Bronchial epithelial cell (primary cell): ENCODE results near the gene SOX10. TPM values are rescaled to one million over a fixed set of nuclear protein-coding genes. Genes with fewer than 3 reads are reported as not detected.

Source experiments
- DNase-seq: peaks from one replicate; pipeline ENCODE4 v3.0.0-alpha.2; 2010; ENCODE audit warnings: low read depth
- FAIRE-seq: peaks from 2 replicates; lab custom pipeline; 2011; peaks lifted over from hg19 to GRCh38; lab: Jason Lieb, UNC
- H3K27me3 ChIP-seq: 2 replicates; pipeline ENCODE4 v1.5.1; 2011; ENCODE audit warnings: low read length; ENCODE audit not compliant: control insufficient read depth, insufficient read depth
- H3K36me3 ChIP-seq: 2 replicates; pipeline ENCODE4 v1.5.1; 2011; ENCODE audit warnings: low read length; ENCODE audit not compliant: control insufficient read depth, insufficient read depth
- H3K4me3 ChIP-seq: 2 replicates; pipeline ENCODE4 v1.5.1; 2011; ENCODE audit warnings: mild to moderate bottlenecking, low read depth, low read length, control low read depth
- total RNA-seq: library from RNA; depleted of rRNA; stranded (reverse); fragments of >200 nt; gene quantifications from 2 replicates; pipeline ENCODE4 v1.2.1, GENCODE V29; 2014
- TF ChIP-seq, protein P1 (sequence below): IDR thresholded peaks from 2 replicates; pipeline ENCODE4 v1.5.1; 2011; ENCODE audit warnings: mild to moderate bottlenecking, moderate library complexity, low read length, control low read depth, inconsistent platforms; ENCODE audit not compliant: insufficient read depth, severe bottlenecking

SOX10 gene
- total RNA-seq, 1 donor from 2014 or later, result not detected

DNA sequence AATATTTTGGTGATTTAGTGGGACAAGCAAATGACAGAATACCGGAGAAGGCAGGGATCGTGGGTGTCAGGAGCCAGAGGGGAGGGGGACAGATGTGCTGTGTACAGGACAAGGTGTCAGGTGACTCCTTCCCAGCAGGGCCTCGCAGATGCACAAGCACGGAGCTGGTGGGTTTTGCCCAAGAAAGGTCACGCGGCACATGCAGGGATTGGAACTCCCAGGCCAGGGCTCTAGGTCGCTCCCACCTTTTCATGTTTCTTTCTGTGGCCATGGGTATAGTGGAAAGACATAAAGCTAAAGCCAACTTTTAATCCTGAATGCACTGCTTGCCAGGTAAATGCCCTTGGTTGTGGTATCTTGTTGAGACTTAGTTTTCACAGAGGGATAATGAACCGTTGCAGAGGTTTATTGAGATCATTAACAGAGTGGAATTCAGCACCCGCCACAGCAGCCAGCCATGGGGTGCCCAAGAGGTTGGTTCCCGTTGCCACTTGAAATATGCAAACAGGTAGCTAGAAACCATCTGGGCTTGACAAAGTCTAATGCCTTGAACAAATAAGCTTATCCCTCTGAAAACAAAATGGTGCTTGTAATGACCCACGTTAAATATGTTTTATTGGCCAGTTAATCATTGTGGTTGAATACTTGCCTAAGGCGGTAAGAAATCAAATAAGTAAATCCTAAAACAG lies 41.1 kb downstream of the SOX10 start:
- Histone ChIP-seq H3K27me3 (no peaks in the 10 kb centered on the region), H3K4me3 (no peak overlapping the region), H3K36me3 (peaks cover 37% of the 10 kb centered on the region)
- no peak for FAIRE-seq
- TF ChIP-seq, protein P1, sequence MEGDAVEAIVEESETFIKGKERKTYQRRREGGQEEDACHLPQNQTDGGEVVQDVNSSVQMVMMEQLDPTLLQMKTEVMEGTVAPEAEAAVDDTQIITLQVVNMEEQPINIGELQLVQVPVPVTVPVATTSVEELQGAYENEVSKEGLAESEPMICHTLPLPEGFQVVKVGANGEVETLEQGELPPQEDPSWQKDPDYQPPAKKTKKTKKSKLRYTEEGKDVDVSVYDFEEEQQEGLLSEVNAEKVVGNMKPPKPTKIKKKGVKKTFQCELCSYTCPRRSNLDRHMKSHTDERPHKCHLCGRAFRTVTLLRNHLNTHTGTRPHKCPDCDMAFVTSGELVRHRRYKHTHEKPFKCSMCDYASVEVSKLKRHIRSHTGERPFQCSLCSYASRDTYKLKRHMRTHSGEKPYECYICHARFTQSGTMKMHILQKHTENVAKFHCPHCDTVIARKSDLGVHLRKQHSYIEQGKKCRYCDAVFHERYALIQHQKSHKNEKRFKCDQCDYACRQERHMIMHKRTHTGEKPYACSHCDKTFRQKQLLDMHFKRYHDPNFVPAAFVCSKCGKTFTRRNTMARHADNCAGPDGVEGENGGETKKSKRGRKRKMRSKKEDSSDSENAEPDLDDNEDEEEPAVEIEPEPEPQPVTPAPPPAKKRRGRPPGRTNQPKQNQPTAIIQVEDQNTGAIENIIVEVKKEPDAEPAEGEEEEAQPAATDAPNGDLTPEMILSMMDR, result no peak
- no peak for DNase-seq

DNA sequence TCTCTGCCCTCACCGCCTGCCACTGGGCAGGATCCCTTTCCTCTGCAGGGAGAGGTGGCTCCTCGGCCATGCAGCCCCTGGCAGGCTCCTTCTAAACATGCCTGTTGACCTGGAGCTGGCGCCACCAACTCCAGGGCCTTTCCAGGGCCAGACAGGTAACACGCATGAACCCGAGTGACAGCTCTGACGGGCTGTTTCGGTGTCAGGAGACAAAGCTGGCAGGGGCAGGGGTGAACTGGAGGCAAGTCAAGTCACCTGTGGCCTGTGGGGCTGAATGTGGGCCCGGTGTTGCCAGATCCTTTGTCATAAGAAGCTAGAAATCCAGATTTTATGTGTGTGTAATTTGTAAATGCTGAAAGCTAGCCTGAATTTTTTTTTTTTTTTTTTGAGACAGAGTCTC lies 42.2 kb downstream of the SOX10 start:
- H3K27me3 ChIP-seq, result no peaks in the 10 kb centered on the region
- FAIRE-seq (no peak), DNase-seq (no peak)
- H3K4me3 ChIP-seq, result no peak overlapping the region
- TF ChIP-seq, protein P1, result no peak
- H3K36me3 ChIP-seq, result peaks cover 44% of the 10 kb centered on the region

DNA sequence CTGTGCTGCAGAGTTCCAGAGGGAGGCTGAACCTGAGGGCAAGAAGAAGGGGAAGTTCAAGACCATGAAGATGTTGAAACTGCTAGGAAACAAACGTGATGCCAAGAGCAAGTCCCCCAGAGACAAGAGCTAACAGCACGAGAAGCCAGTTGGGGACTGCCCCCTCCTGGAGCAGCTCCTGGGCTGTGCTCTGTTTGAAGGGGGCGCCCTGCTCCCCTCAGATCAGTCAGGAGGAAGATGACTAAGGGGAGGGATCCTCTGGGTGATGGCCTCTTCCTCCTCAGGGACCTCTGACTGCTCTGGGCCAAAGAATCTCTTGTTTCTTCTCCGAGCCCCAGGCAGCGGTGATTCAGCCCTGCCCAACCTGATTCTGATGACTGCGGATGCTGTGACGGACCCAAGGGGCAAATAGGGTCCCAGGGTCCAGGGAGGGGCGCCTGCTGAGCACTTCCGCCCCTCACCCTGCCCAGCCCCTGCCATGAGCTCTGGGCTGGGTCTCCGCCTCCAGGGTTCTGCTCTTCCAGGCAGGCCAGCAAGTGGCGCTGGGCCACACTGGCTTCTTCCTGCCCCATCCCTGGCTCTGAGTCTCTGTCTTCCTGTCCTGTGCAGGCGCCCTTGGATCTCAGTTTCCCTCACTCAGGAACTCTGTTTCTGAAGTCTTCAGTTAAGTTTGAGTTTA lies 43.5 kb downstream of the SOX10 start:
- no peaks in the 10 kb centered on the region for H3K27me3 ChIP-seq
- H3K36me3 ChIP-seq, result peaks cover 53% of the 10 kb centered on the region
- no peak for DNase-seq
- TF ChIP-seq, protein P1, result no peak
- peak; percentile 40 for FAIRE-seq
- H3K4me3 ChIP-seq, result no peak overlapping the region

DNA sequence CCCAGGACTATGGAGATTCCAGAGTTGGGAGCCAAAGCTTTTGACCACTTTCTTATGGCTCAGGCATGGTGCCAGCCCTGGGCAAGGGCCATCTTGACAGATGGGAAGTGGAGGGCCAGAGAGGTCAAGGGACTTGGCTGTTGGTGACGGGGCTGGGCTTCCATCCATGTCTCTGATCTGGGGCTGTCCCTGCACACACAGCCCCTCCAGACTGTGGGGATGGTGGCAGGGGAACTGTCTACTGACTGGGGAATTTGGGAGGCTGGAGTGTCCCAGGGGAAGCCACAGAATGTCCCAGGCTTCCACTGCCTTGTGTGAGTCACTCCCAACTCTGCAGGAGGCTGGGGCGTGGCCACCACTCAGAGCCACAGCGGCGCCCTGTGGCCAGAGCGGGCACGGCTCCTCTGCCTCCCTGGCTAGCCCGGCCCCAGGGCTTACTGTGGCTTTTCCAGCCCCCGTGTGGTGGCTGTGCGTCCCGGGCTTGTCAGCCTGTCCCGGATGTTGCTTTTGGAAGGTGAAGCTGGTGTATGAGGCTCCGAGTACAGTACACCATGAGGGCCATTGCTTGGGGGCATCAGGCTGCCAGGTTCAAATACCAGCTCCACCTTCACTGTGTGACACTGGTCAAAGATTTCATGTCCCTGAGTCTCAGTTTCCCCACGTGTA lies 50.5 kb downstream of the SOX10 start:
- peaks cover 62% of the 10 kb centered on the region for H3K36me3 ChIP-seq
- TF ChIP-seq, protein P1, result peak; percentile 100
- H3K4me3 ChIP-seq, result no peak overlapping the region
- FAIRE-seq, result peak; percentile 98
- H3K27me3 ChIP-seq, result no peaks in the 10 kb centered on the region
- peak; percentile 77 for DNase-seq

DNA sequence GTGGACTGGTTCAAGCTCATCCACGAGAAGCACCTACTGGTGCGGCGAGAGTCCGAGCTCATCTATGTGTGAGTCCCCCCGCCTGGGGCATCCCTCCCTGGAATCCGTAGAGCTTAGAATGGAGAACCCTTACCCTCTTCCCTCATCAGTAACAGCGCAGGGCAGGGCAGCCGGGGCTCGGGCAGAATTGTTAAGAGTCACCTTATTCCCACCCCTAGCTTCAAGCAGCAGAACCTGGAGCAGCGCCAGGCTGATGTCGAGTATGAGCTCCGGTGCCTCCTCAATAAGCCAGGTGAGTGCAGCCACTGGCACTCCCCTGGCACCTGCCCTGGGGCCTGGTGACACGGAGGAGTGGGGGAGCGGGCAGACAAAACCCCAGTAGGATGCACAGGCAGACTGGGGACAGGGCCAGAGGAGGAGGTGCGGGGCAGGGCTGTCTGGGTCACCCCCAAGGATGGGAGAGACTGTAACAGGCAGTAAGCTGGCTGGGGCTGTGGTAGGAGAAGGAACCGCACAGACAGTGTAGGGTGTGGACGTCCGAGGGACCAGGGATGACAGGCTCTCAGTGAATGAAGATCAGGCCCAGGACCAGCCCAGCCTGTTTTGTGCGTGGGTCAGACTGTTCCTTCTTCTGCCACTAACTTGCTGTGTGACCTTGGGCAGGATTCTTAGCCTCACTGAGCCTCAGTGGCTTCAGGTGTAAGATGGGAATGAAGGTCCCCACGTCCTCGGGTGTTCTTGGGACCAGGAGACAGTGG lies 51.4 kb downstream of the SOX10 start:
- DNase-seq, result no peak
- TF ChIP-seq, protein P1, result no peak
- FAIRE-seq, result no peak

More for the DNA sequence above, 51.4 kb downstream of the SOX10 start:
- no peak overlapping the region for H3K4me3 ChIP-seq
- peaks cover 61% of the 10 kb centered on the region for H3K36me3 ChIP-seq
- no peaks in the 10 kb centered on the region for H3K27me3 ChIP-seq
